NCI-H2171 treated with DMSO at 0.1 percent for 48 hours (cell line): ENCODE results near the gene GRIK3.

ENCODE experiments used
- DNase-seq: peaks from one replicate; lab custom pipeline; 2025; lab: John Stamatoyannopoulos, UW

Gene GRIK3

GRCh38 chr1:36981126-36981525 lies 53.2 kb downstream of the GRIK3 start:
- DNase-seq: no peak

- no peak for DNase-seq
Measured at GRCh38 chr1:36977731-36978406, 56.4 kb downstream of the GRIK3 start.

- no peak for DNase-seq
Measured at GRCh38 chr1:36975642-36976041, 58.7 kb downstream of the GRIK3 start.

GRCh38 chr1:36973056-36973455 lies 61.3 kb downstream of the GRIK3 start:
- no peak for DNase-seq

GRCh38 chr1:36971852-36972618 lies 62.3 kb downstream of the GRIK3 start:
- peak; percentile 98 for DNase-seq

- DNase-seq: peak; percentile 99
Measured at GRCh38 chr1:36968730-36969129, 65.6 kb downstream of the GRIK3 start.

- no peak for DNase-seq
Measured at GRCh38 chr1:36966242-36966641, 68.1 kb downstream of the GRIK3 start.

- DNase-seq: peak; percentile 58
Measured at GRCh38 chr1:36965275-36966159, 68.8 kb downstream of the GRIK3 start.

- DNase-seq: no peak
Measured at GRCh38 chr1:36964830-36965229, 69.5 kb downstream of the GRIK3 start.

GRCh38 chr1:36963006-36963405 lies 71.3 kb downstream of the GRIK3 start:
- DNase-seq: peak; percentile 75

GRCh38 chr1:36961062-36961615 lies 73.2 kb downstream of the GRIK3 start:
- no peak for DNase-seq

GRCh38 chr1:36956570-36956969 lies 77.7 kb downstream of the GRIK3 start:
- peak; percentile 28 for DNase-seq

- peak; percentile 24 for DNase-seq
Measured at GRCh38 chr1:36955016-36955415, 79.3 kb downstream of the GRIK3 start.

GRCh38 chr1:36953061-36953460 lies 81.3 kb downstream of the GRIK3 start:
- no peak for DNase-seq

GRCh38 chr1:36951761-36952160 lies 82.6 kb downstream of the GRIK3 start:
- DNase-seq: no peak

- DNase-seq: no peak
Measured at GRCh38 chr1:36951292-36951750, 83.0 kb downstream of the GRIK3 start.

- DNase-seq: peak; percentile 20
Measured at GRCh38 chr1:36950604-36951291, 83.6 kb downstream of the GRIK3 start.

- DNase-seq: no peak
Measured at GRCh38 chr1:36948606-36949005, 85.7 kb downstream of the GRIK3 start.

GRCh38 chr1:36948147-36948546 lies 86.2 kb downstream of the GRIK3 start:
- no peak for DNase-seq

- DNase-seq: peak; percentile 81
Measured at GRCh38 chr1:36947384-36947783, 86.9 kb downstream of the GRIK3 start.

GRCh38 chr1:36944883-36945282 lies 89.4 kb downstream of the GRIK3 start:
- DNase-seq: no peak

- DNase-seq: no peak
Measured at GRCh38 chr1:36942148-36942547, 92.2 kb downstream of the GRIK3 start.
